Measurements from ENCODE around the gene PAK5.
"Not testable (repeated sequence)": the region's sequence is repeated elsewhere in the genome, so short reads cannot be mapped to it uniquely, and the experiment has no call there.

The PAK5 gene

DNA sequence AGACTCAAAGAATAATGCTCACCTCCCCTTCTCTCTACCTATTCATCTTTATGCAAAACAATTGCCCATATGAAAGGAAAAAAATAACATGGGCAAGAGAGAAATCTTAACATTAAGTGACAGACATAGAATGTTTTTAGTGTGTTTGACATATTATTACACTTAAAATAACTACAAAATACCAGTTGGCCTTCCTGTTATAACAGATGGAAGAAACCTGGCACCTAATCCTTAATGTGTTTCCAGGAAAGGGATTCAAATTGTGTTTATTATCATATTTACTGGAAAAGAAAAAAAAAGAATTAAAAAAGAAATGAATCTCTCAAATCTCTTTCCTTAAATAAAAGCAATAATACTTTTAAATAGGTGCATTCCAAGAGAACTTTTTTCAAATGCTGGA lies 165.9 kb downstream of the PAK5 start:
- no peak for DNase-seq

- DNase-seq: no peak
Measured at GRCh38 chr20:9672027-9672426, 166.8 kb downstream of the PAK5 start.

DNA sequence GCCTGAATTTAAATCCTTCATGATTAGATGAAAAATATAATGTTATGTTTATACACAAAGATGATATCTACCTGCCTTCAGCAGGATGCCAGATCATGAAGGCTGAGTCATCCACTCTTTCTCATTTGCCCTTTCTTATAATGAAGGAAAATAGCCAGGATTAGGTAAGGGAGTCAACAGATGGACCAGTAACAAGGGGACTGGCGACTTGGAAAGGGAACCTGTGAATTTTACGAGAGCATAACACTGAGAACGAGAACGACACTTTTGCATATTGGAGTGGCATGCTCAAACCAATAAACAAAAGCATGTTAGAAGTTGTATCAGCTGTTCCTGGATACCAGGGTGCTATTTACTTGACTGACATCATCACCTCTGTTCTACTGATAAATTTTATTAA lies 170.5 kb downstream of the PAK5 start:
- no peak for DNase-seq

GRCh38 chr20:9663423-9663822 lies 175.5 kb downstream of the PAK5 start:
- DNase-seq: no peak

DNA sequence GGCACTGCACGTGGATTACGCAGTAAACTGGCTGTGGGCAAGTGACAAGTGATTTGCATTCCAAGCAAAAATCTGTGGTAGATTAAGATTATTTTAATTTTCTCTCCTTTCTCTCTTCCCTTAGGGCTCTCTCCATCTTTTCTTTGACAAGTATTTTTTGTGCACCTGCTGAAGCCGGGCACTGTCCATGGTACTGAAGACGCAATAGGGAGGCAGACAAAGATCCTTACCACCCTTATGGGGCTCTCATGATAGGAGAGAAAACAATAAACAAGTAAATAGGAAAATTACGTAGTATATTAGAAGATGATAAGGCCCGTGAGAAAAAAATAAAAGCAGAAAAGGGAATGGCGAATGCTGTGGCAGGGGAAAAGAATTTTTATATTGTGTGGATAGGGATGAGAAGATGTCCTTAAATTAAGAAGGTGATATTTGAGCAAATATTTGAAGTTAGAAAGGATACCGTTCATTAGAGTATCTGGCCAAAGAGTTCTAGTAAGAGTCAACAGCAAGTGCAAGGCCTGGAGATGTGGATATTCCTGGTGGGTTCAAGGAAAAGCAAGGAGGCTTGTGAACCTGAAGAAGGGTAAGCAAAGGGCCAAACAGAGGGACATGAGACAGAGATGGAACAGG lies 178.5 kb downstream of the PAK5 start:
- no peak for DNase-seq

DNA sequence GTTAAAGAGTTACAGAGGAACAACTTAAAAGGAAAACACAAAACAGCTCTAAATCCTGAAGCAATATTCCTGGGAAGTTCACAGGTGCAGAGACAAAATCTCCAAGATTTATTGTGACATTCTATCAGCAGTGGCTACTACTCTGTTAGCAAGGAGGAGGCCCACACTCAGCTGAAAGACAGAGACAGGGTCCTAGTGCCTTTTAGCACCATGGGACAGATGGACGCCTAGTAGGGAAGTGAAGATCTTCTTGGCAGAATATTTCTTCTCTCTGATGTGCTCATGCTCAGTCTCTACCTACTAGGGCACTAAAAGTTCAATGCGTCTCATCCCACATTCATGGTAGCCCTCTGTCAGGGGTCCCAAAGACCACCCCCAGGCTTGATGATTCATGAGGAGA lies 191.1 kb downstream of the PAK5 start:
- DNase-seq: no peak

DNA sequence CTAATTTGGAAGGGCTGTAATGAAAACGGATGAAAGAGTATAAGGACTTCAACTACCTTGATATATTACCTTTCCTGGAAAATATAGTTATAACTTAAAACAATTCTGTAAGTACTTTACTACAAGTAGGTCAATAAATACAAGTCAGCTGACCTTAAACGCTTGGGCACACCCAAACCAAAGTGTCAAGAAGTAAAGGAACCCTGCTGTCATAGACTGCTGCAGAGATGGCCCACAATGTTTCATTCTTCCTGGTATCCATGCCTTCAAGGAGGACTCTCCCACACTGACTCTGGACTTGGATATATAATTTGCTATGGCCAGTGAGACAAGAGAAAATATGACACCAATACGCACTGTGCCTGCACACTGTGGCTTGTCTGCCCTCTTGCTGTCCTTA lies 192.5 kb downstream of the PAK5 start:
- DNase-seq: no peak

DNA sequence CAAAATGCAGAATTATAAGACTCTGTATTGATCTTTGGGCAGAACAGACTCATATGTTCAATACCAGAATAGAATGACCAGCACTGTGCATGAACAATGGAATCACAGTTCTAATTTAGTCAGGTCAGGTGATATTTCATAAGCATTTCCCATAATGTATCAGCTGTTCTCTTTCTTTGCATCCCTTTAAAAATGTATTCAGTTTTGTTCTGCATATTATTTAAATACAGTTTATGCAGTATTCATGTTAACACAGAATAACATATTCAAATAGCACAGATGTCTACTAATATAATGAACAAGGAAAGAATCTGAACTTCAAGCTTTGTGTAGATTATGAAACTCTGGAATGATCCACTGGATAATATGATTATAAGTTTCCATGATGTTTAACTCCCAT lies 196.0 kb downstream of the PAK5 start:
- no peak for DNase-seq

DNA sequence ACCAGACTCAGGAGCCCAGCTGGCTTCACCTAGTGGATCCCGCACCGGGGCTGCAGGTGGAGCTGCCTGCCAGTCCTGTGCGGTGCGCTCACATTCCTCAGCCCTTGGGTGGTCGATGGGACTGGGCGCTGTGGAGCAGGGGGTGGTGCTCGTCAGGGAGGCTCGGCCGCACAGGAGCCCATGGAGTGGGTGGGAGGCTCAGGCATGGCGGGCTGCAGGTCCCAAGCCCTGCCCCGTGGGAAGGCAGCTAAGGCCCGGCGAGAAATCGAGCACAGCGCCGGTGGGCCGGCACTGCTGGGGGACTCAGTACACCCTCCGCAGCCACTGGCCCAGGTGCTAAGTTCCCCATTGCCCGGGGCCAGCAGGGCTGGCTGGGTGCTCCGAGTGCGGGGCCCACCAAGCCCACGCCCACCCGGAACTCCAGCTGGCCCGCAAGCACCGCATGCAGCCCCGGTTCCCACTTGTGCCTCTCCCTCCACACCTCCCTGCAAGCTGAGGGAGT lies 197.3 kb downstream of the PAK5 start:
- not testable (repeated sequence) for DNase-seq

GRCh38 chr20:9637889-9638288 lies 201.0 kb downstream of the PAK5 start:
- no peak for DNase-seq

DNA sequence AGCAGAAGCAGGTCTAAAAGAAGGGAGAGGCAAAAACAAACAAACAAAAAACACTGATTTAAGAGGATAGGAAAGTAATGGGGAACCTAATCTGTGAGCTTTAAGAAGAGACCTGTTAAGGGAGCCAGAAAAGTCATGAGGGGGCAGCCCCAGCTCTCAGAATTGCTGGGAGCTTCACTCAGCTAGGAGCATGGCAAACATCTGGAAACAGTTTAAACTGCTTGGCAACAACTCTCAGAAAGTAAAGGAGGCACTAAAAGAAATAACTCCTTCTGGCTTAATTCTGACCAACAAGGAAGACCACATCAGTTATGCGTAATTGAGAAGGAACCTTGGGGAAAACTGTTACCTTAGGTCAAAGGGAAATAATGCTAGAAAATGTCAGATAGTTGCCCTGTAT lies 203.1 kb downstream of the PAK5 start:
- DNase-seq: no peak

- DNase-seq: no peak
Measured at GRCh38 chr20:9634327-9634726, 204.5 kb downstream of the PAK5 start.

GRCh38 chr20:9632991-9633390 lies 205.9 kb downstream of the PAK5 start:
- no peak for DNase-seq

DNA sequence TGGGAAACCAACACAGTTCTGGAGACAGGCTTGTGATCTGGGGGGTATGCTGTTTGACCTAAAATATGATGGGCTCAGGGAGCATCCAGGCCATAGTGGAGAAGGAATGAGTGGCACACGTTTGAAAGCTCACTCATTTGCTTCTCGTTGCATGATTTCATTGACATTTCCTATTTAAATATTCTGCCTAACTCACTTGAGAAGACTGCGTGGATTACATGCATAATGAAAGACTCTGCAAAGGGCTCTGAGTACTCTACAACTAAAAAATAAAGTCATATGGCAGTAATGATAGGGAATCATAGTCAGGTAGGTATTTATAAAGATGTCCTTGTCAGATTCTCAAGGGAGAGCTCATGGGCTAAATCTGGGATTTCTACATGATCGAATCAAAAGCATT lies 206.6 kb downstream of the PAK5 start:
- no peak for DNase-seq

- DNase-seq: no peak
Measured at GRCh38 chr20:9630554-9630953, 208.3 kb downstream of the PAK5 start.

- no peak for DNase-seq
Measured at GRCh38 chr20:9629831-9630230, 209.0 kb downstream of the PAK5 start.

DNA sequence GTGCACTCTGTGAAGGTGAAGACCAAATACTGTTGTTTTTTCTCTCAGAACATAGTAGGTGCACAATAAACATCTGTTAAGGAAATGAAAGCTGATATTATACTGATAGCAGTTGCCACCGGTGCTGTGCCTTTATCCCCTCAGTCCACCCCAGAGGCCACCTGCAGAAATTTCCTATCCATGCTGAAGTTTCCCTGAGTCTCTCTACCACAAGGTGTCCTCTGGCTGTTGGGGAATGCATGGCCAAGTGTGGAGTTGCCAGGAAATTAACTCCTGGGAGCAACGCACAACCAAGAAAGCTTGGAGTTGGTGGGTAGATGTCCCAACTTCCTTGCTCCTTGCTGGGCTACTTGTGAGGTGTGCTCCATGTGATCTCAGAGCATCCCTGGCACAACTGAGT lies 210.3 kb downstream of the PAK5 start:
- DNase-seq: no peak

- DNase-seq: no peak
Measured at GRCh38 chr20:9628141-9628540, 210.7 kb downstream of the PAK5 start.

- DNase-seq: no peak
Measured at GRCh38 chr20:9627219-9627618, 211.7 kb downstream of the PAK5 start.

- DNase-seq: peak; percentile 4
Measured at GRCh38 chr20:9626357-9626756, 212.5 kb downstream of the PAK5 start.

GRCh38 chr20:9617940-9618339 lies 220.9 kb downstream of the PAK5 start:
- peak; percentile 50 for DNase-seq

GRCh38 chr20:9616833-9617461 lies 221.9 kb downstream of the PAK5 start:
- DNase-seq: peak; percentile 45

DNA sequence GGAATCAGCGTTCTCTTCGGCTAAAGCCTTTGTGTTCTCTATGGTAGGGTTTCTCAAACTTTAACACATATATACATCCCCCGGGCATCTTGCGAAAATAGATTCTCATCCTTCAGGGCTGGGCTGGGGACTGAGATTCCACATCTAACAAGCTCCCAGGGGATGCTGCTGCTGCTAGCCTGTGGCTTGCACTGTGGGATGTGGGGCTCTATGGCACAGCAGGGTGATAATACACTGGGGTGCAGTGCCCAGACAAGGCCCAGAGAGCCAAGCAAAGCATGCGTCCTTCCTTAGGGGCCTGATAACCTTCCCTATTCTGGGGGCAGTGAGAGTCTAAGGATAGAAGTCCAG lies 222.4 kb downstream of the PAK5 start:
- DNase-seq: no peak

DNA sequence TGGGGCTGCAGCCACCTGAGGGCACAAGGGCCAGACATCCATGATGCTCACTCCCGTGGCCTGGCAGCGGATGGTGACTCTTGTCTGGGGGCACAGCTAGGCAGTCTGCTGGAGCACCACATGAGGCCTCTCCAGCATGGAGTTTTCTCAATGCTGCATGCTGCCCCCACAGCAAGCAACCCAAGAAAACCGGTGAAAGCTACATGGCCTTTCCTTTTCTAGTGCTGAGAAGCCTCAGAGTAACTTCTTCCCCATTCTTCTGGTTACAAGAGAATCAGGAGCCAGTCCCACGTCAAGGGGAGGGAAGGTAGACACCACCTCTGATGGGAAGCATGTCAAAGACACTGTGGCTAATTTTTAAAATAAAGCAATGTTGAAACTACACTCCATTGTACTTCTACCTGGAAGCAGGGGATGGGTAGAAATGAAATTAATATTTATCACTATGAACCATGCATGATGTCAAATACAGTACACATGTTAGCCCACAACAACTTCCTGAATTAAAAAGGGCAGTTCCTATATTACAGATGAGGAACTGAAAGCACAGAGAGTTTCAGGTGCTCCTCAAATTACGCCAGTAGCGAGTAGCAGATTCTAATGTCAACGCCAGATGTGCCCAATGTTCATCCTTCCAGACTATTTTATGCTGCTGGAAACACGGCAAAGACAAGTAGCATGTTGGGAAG lies 223.0 kb downstream of the PAK5 start:
- DNase-seq: no peak

- DNase-seq: no peak
Measured at GRCh38 chr20:9615118-9615517, 223.8 kb downstream of the PAK5 start.

Data from NCI-H510A (cell line).